HG03565 (cell line): ENCODE measurements around the gene MGRN1.

Experiments
- ATAC-seq: cut with Tn5 transposase; IDR thresholded peaks from one replicate; pipeline ENCODE4 v1.9.1; 2021; ENCODE audit warnings: mild to moderate bottlenecking, moderate library complexity; ENCODE audit not compliant: unreplicated experiment

MGRN1 gene

DNA sequence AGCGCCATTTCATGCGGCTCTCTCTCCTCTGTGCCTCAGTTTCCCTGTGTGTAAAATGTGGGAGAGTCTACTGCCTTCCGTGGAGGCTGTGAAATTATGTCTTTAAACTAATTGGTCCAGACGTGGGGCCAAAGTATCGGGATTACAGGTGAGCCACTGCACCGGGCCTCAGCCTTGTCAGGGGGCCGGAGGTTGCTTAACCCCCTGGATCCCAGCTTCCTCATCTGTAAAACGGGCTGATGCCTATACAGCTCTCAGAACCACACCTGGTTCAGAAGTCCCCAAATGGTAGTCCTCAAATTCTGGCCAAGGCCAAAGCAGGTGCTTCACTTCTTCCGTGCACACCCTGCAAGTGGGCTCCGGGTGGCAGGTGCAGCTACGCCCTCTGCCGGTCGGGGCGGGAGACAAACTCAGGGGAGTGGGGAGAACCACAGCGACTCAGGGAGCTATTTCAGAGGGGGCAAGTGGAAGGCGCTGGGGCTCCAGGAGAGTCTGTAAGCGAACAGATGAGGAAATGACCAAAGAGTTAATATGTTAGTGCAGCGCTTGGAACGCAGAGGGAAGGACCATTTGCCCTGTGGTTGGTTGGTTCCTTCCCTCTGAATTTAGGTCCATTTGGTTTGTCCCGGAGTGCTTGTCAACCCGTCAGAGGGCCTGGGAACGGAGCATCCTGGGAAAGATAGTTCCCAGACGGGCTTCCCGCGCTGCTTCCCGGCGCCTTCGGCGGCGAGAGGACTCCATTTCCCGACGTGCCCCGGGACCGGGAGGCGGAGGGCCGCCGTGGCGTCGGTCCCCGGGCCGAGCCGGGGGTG lies at the start of gene MGRN1:
MGRN1 (plus strand) TSS at position 812 of the 812 bp plus-strand sequence. CDS start 135 bp downstream, outside the sequence.
- ATAC-seq, result peak; percentile 63

DNA sequence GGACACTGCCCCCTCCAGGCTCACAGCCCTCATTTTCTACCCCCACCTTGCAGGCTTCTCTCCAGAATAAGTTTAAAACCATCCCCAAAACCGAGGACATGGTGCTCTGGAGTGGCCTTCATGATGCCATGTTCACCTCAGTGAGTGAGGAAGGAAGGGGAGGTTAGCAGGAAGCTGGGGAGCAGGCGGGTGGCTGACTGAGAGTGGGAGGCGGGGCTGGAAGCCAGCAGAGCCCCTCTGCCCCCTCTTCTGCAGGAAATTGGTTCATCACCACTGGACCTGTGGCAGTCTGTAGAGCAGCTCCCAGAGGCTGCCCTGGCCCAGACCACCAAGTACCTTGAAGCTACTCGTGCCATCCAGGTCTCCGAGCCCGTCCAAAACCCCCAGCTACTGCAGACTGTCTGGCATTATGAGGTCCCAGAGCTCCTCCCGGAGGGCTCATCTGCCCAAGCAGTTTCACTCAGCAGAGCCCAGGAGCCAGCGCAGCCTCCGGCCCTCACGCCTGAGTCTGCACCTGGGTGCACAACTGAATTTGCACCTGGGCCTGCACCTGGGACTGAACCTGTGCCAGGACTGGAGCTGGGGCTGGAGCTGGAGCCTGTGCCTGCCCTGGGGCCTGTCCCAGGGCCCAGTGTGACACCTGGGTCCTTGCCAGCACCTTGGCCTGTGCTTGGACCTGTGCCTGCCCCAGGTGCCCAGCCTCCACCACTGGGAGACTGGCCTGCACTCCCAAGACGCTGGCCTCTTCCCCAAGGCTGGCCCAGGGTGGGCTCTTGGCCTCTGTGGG lies 49.5 kb upstream of the MGRN1 start:
- no peak for ATAC-seq

DNA sequence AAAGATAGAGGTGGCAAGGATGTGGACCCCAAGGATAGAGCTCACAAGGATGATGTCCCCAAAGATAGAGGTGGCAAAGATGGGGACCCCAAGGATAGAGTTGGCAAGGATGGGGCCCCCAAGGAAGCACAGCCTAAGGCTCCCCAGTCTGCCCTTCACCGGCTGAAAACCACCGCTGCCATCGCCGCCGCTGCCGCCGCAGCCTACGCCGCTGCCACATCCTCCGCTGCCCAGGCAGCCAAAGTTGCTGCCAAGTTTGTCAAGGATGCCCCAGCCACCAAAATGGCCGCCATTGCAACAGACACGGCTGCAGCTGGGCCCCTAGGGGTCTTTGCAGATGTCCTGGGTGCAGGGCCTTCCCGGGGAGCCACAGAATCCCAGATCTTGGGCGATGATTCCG lies 48.6 kb upstream of the MGRN1 start:
- ATAC-seq, result no peak

DNA sequence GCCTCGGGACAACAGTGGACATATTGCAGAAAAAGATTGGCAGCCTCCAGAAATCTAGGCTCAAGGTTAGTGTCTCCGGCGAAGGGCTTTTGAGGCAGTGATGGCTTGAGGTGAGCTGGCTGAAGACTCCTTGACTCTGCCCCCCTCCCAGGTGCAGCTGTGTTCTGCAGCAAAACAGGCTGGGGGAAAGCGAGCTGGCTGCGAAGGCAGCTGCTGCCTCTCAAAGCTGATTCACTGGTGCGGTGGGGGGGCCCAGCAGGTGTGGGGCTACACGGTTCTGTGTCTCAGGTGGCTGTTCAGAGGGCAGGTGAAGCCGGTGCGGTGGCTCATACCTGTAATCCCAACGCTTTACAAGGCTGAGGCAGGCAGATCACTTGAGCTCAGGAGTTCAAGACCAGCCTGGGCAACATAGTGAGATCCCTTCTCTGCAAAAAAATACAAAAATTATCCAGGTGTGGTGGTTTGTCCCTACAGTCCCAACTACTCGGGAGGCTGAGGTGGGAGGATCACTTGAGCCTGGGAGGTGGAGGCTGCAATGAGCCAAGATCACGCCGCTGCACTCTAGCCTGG lies 45.6 kb upstream of the MGRN1 start:
- no peak for ATAC-seq

DNA sequence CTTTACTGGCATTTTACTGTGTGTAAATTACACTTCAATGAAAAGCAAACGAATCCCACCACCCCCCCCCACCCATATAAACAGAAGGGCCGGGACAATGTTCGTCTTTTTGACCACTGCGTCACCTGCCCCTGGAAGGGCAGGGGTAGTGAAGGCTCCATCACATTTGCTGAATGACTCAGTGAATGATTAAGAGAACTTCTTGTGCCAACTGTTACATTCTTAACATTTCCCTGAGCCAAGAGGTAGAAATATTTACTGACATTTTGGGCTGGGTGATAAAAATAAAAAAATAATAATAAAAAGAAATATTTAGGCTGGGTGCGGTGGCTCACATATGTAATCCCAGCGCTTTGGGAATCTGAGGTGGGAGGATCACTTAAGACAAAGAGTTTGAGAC lies 44.4 kb upstream of the MGRN1 start:
- ATAC-seq, result no peak

DNA sequence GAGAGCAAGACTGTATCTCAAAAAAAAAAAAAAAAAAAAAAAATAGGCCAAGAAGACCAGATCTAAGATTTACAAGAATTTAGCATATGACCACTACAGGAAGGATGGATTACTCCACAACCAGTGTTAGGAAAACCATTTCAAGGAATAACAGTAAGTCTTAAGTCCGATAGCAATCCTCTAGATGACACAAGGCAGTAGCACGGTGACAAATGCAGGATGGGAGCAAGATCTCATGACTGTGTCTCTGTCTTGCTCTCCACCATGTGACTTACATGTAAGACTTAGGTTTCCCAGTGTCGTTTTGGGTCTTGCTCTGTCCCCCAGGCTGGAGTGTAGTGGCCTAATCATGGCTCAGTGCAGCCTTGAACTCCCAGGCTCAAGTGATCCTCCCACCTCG lies 40.7 kb upstream of the MGRN1 start:
- ATAC-seq, result no peak

DNA sequence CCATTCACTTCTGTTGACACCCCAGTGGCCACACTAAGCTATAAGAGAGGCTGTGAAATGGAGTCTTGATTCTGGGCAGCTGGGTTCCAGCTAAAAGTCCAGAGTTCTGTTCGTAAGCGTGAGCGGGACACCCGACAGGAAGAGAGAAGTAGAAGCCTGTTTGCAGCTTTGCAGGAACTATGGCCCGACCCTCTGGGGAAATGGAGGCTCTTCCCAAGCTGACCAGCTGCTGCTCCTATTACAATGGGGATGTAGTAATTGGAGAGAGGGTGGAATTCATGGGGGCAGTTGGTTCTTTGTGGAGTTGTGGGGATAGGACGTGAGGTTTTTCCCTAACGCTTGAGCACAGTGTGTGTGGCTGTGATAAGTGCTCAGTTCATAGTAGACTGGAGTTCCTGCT lies 38.3 kb upstream of the MGRN1 start:
- ATAC-seq, result no peak

DNA sequence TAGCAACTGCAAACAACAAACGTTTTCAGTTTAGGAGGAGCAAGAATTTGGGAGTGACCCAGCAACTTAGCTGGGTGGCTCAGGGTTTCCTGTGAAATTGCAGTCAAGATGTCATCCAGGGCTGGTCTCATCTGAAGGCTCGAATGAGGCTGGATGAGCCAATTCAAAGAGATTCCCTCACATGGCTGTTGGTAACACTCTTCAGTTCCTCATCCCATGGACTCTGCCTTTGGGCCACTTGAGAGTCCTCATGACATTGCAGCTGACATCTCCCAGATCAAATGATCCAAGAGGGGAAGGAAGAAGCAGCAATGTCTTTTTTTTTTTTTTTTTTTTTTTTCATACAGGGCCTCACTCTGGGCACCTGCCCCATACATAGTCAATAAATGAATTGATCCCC lies 36.2 kb upstream of the MGRN1 start:
- no peak for ATAC-seq

DNA sequence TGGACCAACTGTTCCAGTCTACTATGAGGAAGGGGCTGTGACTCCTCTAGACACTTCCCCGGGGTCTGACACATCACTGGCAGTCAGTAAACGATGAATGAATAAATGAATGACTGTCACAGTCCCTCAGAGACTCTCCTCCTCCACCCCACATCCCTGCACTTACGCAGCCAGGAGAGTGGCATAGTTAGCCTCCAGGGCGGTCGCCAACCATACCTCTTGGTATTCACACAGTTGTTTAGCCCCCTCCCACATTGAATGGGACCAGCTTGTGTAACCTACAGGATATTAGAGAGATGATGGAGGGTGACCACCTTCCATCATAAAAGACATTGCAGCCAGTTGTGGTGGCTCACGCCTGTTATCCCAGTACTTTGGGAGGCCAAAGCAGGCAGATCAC lies 35.7 kb upstream of the MGRN1 start:
- no peak for ATAC-seq

DNA sequence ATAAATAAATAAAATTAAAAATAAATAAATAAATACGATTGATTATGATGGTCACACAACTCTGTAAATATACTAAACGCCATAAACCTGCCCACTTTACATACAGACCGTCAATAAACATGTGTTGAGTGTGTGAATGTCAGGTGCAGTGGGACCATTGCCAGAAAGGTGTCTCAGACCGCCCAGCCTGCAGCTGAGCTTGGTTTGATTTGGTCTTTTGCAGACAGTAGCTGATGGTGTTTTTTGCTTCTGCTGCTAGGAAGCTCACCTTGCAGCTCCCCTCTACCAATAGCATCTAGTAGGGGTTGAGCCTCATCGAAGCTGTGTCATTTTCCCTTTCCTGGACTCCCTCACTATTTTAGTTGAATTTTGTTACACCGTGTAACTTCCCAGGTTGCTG lies 33.4 kb upstream of the MGRN1 start:
- no peak for ATAC-seq

DNA sequence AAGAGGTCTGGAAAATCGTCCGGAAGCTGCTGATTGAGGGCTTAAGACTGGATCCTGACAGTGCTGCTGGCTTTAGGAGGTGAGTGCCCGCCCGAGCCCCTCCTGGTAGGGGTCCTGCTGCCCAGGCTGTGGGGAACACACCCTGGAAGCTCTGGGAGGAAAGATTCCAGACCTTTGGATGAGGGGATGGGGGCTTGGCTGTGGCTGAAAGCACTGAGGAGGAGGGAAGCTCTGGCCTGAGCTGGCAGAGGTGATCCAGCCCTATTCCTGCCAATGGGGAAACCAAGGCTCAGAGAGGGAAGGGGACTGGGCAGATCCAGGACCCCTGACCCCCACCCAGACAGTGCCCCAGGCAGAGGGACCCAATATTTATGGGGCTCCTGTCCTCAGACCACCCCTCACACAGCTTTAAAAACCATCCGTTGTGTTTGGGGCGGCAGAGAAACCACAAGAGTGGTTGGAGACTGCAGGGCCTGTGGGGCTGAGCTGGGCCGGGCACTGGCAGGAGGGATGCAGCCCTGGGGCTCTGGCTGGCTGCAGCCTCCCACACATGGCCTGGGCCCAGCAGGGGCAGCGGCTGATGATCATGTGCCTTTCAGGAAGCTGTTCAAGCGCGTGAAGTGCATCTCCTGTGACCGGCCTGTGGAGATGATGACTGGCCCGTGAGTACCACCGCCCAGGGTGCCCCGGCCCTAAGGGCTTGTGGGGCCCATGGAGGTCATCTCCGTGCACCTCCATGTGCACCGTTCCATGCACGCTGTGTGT lies 32.7 kb upstream of the MGRN1 start:
- no peak for ATAC-seq

DNA sequence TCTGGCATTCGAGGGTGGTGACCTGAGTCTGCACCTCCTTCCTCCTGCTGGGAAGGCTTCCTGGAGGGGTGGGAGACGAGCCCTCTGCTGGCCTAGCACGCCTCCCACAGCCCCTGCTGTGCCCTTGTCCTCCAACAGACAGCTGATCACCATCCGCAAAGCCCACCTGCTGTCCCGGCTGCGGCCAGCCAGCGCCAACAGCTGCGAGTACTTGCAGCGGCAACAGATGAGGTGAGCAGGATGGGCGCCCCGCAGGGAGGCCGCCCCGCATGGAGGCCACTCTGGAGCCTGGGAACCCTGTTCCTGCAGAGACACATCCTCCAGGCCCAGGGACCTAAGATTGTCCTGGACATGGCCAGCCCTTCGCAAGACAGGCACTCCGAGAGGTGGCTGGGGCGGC lies 31.5 kb upstream of the MGRN1 start:
- no peak for ATAC-seq

DNA sequence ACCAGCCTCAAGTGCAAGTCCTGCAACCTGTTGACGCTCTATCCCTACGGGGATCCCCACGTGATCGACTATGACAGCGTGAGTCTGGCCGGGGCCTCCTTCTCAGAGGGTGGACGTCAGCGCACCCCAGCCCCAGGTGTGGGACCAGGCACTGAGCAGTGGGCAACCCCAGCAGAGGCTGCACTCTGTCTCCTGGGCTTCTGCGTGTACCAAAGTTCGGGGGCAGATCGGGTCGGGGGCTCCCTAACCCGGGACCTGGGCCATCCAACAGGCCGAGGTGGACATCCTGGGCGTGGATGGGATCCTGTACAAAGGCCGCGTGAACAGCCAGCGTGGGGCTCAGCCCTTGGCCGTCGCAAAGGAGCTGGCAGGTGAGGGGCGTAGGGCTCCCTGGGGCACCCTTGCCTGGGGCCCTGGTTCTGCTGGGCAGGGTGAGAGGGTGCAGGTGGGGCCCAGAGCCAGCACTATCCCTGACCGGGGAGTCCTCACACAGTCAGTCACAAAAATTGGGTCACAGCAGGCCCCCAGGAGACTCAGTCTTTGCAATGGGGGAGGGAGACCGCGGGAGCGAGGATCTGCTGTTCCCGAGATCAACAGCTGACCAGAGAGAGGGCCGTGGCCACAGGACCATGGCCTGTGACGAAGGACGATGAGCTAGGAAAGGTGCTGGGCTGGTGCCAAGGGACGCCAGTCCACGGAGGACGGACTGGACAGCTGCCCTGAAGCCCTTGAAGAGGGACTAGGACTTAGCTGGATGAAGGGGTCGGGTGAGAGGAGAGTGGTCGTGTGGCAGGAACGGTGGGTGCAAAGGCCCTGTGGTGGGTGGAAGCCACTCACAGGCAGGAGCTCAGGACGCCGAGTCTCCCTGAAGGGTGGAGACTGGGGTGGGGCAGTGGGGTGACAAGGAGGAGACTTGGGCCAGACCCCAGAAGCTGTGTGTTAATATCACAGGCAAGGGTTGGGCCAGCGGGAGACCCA lies 29.9 kb upstream of the MGRN1 start:
- ATAC-seq, result no peak

DNA sequence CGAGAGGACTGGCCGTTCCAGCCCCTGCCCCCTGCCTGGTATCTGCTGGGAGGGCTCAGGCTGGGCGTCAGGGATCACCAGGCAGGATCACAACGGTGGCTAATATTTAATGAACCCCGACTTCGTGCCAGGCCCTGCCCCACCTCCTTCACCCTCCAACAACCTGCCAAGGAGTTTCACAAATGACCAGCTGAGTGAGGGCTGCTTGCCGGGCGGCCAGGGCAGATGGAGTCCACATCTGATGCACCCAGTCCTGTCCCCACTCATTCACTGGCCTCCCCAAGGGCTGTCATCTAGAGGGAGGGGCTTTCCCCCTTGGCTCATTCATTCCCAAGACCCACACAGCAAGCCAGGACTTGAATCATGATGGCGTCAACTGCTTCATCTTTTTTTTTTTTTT lies 27.5 kb upstream of the MGRN1 start:
- no peak for ATAC-seq

DNA sequence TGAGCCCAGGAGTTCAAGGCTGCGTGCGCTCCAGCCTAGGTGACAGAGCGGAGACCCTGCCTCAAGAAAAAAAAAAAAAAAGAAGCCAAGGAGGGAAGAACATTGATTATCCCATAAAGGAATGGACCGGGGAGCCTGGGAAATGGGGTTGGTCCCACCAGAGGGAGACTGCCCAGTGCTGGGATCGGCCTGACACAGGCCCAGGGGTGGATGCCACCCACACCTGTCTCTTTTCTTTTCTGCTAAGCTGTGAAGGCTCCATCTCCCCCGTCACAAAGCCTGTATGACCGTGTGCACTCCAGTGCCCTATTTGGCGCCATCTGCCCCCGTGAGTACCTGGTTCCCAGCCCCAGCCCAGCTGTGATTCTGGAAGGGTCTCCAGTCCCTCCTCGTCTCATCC lies 25.6 kb upstream of the MGRN1 start:
- no peak for ATAC-seq

DNA sequence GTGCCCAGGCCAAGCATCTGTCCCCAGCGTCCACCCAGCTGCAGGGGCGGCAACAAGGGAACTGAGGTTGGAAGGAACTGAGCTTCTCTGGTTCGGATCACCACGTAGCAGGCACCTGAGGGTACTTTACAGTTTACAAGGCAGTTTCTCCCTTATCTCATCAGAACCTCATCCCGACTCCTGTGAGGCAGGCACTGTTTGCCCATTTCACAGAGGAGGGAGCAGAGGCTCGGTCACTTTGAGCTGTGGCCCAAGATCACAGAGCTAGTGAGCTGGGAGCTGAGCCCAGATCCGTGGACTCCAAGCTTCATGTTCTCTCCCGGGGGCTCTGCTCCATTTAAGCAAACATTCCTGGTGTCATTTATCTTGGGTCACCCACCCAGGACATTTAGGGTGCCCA lies 25.1 kb upstream of the MGRN1 start:
- ATAC-seq, result no peak

DNA sequence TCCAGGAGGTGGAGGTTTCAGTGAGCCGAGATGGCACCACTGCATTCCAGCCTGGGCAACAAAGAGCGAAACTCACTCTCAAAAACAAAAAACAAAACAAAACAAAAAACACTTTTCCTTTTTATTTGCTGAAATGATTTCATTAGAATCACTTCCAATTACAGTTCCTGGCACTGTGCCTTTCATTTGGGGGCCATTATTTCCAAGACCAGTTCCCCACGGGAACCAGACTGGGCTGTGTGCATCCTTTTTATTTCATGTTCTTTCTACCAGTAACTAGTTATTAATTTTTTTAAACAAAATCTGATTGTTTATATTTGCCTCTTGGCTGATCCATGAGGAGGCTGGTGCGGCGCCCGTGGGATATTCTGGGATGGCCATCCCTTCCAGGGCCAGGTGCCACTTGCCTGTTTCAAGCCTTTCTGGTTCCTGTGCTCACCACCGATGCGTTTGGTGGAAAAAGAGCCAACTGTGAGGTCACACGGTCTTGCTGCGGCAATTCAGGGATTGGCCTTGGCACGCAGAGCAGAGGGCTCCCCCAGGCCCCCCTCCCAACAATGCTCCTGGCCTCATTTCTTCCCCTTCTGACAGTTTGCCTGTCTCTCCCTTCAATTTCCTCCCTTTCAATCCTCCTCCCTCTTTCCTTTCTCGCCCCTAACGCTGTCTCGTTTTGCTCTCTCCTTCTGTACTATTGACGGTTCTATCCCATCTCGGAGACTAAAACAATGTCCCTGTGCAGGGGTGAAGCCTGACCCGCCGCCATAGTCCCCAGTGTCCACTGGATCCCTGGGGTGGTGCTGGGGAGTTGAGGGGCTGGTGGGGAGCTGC lies 23.4 kb upstream of the MGRN1 start:
- no peak for ATAC-seq

DNA sequence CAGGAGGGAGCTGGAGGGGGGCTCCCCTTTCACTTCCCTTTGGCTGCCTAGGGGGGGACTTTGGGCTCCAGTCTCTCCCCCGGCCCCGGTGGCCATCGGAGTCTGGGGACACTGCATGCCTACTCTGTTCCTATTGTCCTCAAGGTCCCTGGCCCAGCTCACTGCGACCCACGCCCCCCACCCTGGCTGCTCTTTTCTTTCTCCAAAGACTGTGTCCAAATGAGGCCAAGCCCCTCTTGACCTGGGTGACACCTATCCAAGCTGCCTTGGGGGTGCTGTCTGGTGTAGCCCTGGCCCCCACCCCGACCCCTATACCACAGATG lies 22.8 kb upstream of the MGRN1 start:
- no peak for ATAC-seq

DNA sequence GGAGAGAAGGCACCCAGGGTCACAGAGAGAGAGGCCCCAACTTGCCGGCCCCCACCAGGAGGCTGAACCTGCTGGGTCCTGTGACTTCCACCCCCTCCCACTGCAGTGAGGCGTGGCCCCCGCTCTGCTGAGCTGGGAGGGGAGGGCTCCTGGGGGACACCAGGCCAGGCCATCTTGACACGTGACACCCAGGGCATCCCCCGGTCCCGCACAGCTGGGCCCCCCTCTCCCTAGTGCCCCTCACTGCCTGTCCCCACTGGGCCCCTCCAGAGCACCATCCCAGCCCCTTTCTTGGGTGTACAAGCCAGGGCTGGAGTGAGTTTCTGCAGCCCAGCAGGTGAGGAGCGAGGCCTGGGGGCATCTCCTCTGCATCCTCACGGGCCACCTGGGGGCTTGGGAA lies 22.3 kb upstream of the MGRN1 start:
- no peak for ATAC-seq
